Suprapubic skin (tissue), 3 donors: Measurements from ENCODE around the gene ZNF679.

ENCODE experiments used
- CTCF ChIP-seq, 2 donors: fragments of 200-600 bp in 1 of 2; fragments of 450-650 bp in 1 of 2; sonication (generic) in 1 of 2; IDR thresholded peaks; one replicate each; pipeline ENCODE4 v1.5.1; 2016 to 2019; ENCODE audit warnings: antibody characterized with exemption in 2 of 2, mild to moderate bottlenecking in 1 of 2, moderate library complexity in 1 of 2
- POLR2A ChIP-seq, 2 donors: fragments of 450-650 bp; IDR thresholded peaks; one replicate each; pipeline ENCODE4 v1.6.1; 2017; ENCODE audit warnings: antibody characterized with exemption in 2 of 2, mild to moderate bottlenecking in 2 of 2, moderate library complexity in 2 of 2

- no peak for TF ChIP-seq POLR2A (IDR thresholded peaks at IDR 0.05)
- no peak for TF ChIP-seq CTCF (IDR thresholded peaks at IDR 0.05)
Observed at GRCh38 chr7:64180989-64181388, 47.3 kb upstream of the ZNF679 start.
